Measurements from ENCODE around the gene DNLZ. TPM values are rescaled to one million over a fixed set of nuclear protein-coding genes. Genes with fewer than 3 reads are reported as not detected.

DNLZ gene
- total and polyA plus RNA-seq, 2 donors (not counting 3 experiments of a cell fraction or from before 2014, with no cell fraction given) = 26.9 to 38.4 TPM

GRCh38 chr9:136342181-136343120 lies 21.1 kb downstream of the DNLZ start:
- DNase-seq (ENCODE audit: low read depth, low spot score) (peak; percentile 93), FAIRE-seq (peak; percentile 91)
- Histone ChIP-seq H3K9ac (replicated peaks; ENCODE audit: extremely low read depth, insufficient read depth, low read length) (no peak overlapping the region), H3K79me2 (ENCODE audit: control insufficient read depth, insufficient read depth, low read length) (no peaks in the 10 kb centered on the region), H3K4me1 (ENCODE audit: control insufficient read depth, extremely low read depth, insufficient read depth, low read length) (peaks cover 10% of the 10 kb centered on the region), H3K9me3 (replicated peaks; ENCODE audit: control insufficient read depth, insufficient read depth, low read length) (no peaks in the 10 kb centered on the region), H4K20me1 (replicated peaks; ENCODE audit: control insufficient read depth, extremely low read depth, insufficient read depth, low read length) (no peaks in the 10 kb centered on the region), H3K4me2 (ENCODE audit: insufficient read depth, low read length) (no peak overlapping the region), H3K4me3 (replicated peaks in 1 of 3; ENCODE audit: insufficient read depth in 1 of 3, low read depth in 1 of 3, low read length in 3 of 3) (peak overlapping the region in 2 of 3 experiments; percentile 10 to 28), H3K27me3 (ENCODE audit: control insufficient read depth in 2 of 2, insufficient read depth in 2 of 2, low read length in 2 of 2) (no peaks in the 10 kb centered on the region), H3K9me1 (replicated peaks; ENCODE audit: control insufficient read depth, extremely low read depth, insufficient read depth, low read length) (no peaks in the 10 kb centered on the region), H2AFZ (ENCODE audit: low read depth, low read length) (no peak overlapping the region), H3K36me3 (ENCODE audit: control insufficient read depth in 2 of 2, extremely low read depth in 1 of 2, insufficient read depth in 2 of 2, low read length in 2 of 2) (peaks cover 5 to 14% of the 10 kb centered on the region in 2 experiments), H3K27ac (ENCODE audit: insufficient read depth, low read depth, low read length) (no peak overlapping the region)
- dilution Hi-C loops (cut with MboI; ENCODE audit: extremely low pct_ligation_motif_present, low sequenced_read_pairs) (no loop called here), intact Hi-C loops (cut with micrococcal nuclease) (loop anchor here (1.0 to 2.0 kb wide), 2 partner anchors 21 to 30 kb away; partner anchors contain the start of gene DNLZ)
- TF ChIP-seq GATA2 (IDR thresholded peaks at IDR 0.05; ENCODE audit: insufficient read depth, insufficient read length, low read depth, low read length) (no peak), POLR2AphosphoS5 (IDR thresholded peaks at IDR 0.05; ENCODE audit: insufficient read depth, low read depth, low read length) (peak; percentile 50)
- no TSS peak for BruUV-seq (replicated peaks)
- ChIA-PET CTCF (no interaction called here), POLR2A (no interaction called here)

GRCh38 chr9:136341769-136342168 lies 21.8 kb downstream of the DNLZ start:
- CTCF ChIA-PET = no interaction called here
- FAIRE-seq = no peak
- no peaks in the 10 kb centered on the region for H3K9me1 ChIP-seq (replicated peaks; ENCODE audit: control insufficient read depth, extremely low read depth, insufficient read depth, low read length)
- H3K9me3 ChIP-seq (replicated peaks; ENCODE audit: control insufficient read depth, insufficient read depth, low read length) = no peaks in the 10 kb centered on the region
- TF ChIP-seq POLR2AphosphoS5 (IDR thresholded peaks at IDR 0.05; ENCODE audit: insufficient read depth, low read depth, low read length) (no peak), EZH2 (IDR thresholded peaks at IDR 0.05; ENCODE audit: borderline replicate concordance, low read depth, low read length, severe bottlenecking) (no peak), POLR2A (IDR thresholded peaks at IDR 0.05; ENCODE audit: low read depth, low read length) (no peak), CTCF (IDR thresholded peaks at IDR 0.05; ENCODE audit: extremely low read depth in 1 of 2, insufficient read depth in 1 of 2, low read depth in 1 of 2, low read length in 2 of 2) (no peak), MAX (IDR thresholded peaks at IDR 0.05; ENCODE audit: insufficient read depth, insufficient read length) (no peak), MYC (IDR thresholded peaks at IDR 0.05; ENCODE audit: low read depth, low read length) (no peak), FOS (IDR thresholded peaks at IDR 0.05; ENCODE audit: borderline replicate concordance, insufficient read depth, low read length) (no peak), GATA2 (IDR thresholded peaks at IDR 0.05; ENCODE audit: insufficient read depth, insufficient read length, low read depth, low read length) (no peak), JUN (IDR thresholded peaks at IDR 0.05; ENCODE audit: borderline replicate concordance, insufficient read depth, insufficient read length, low read depth) (no peak)
- no peaks in the 10 kb centered on the region for H4K20me1 ChIP-seq (replicated peaks; ENCODE audit: control insufficient read depth, extremely low read depth, insufficient read depth, low read length)
- dilution Hi-C loops (cut with MboI; ENCODE audit: extremely low pct_ligation_motif_present, low sequenced_read_pairs) = no loop called here
- no peaks in the 10 kb centered on the region for H3K27me3 ChIP-seq (ENCODE audit: control insufficient read depth in 2 of 2, insufficient read depth in 2 of 2, low read length in 2 of 2)
- H3K4me1 ChIP-seq (ENCODE audit: control insufficient read depth, extremely low read depth, insufficient read depth, low read length) = peaks cover 10% of the 10 kb centered on the region
- no peak overlapping the region for H2AFZ ChIP-seq (ENCODE audit: low read depth, low read length)
- H3K36me3 ChIP-seq (ENCODE audit: control insufficient read depth in 2 of 2, extremely low read depth in 1 of 2, insufficient read depth in 2 of 2, low read length in 2 of 2) = peaks cover 5 to 19% of the 10 kb centered on the region in 2 experiments
- no peak overlapping the region for H3K4me3 ChIP-seq (replicated peaks in 1 of 3; ENCODE audit: insufficient read depth in 1 of 3, low read depth in 1 of 3, low read length in 3 of 3)
- no peak overlapping the region for H3K4me2 ChIP-seq (ENCODE audit: insufficient read depth, low read length)
- H3K27ac ChIP-seq (ENCODE audit: insufficient read depth, low read depth, low read length) = no peak overlapping the region
- no TSS peak for BruUV-seq (replicated peaks)
- no peak for DNase-seq (ENCODE audit: low read depth, low spot score)
- H3K9ac ChIP-seq (replicated peaks; ENCODE audit: extremely low read depth, insufficient read depth, low read length) = no peak overlapping the region
- H3K79me2 ChIP-seq (ENCODE audit: control insufficient read depth, insufficient read depth, low read length) = no peaks in the 10 kb centered on the region
- intact Hi-C loops (cut with micrococcal nuclease) = loop anchor here (1.0 to 2.0 kb wide), 2 partner anchors 22 to 29 kb away; partner anchors contain the start of gene DNLZ
- POLR2A ChIA-PET = no interaction called here

Measured in endothelial cell of umbilical vein (primary cell).